Tibial artery (tissue), 4 donors: ENCODE results near the gene ITGB1BP1.

Experiments
- DNase-seq, 2 donors: peaks; one replicate each; pipeline ENCODE4 v3.0.0-alpha.2; 2019
- H3K27ac ChIP-seq, 2 donors: fragments of 200-600 bp; sonication (generic) in 1 of 2; 1 replicate in 1 of 2; 2 replicates in 1 of 2; pipeline ENCODE4 v1.5.1; 2018 to 2019; ENCODE audit warnings: mild to moderate bottlenecking in 1 of 2
- H3K27me3 ChIP-seq, 2 donors: fragments of 200-600 bp; sonication (generic) in 1 of 2; one replicate each; pipeline versions ENCODE4 v1.5.1 to v1.6.0; 2016 to 2019
- H3K36me3 ChIP-seq, 3 donors: fragments of 200-600 bp; sonication (generic) in 2 of 3; one replicate each; pipeline ENCODE4 v1.5.1; 2016 to 2019; ENCODE audit warnings: mild to moderate bottlenecking in 2 of 3
- H3K4me1 ChIP-seq, 4 donors: fragments of 200-600 bp; sonication (generic) in 2 of 4; 1 replicate in 3 of 4; 2 replicates in 1 of 4; pipeline ENCODE4 v1.5.1; 2016 to 2019
- H3K4me3 ChIP-seq, 2 donors: fragments of 200-600 bp; sonication (generic) in 1 of 2; 1 replicate in 1 of 2; 2 replicates in 1 of 2; pipeline ENCODE4 v1.5.1; 2018 to 2019; ENCODE audit warnings: mild to moderate bottlenecking in 2 of 2
- H3K9me3 ChIP-seq, 3 donors: fragments of 200-600 bp; sonication (generic) in 1 of 3; one replicate each; pipeline ENCODE4 v1.5.1; 2016 to 2019
- CTCF ChIP-seq, 2 experiments: fragments of 200-600 bp in 1 of 2; fragments of 450-650 bp in 1 of 2; IDR thresholded peaks; one replicate each; pipeline ENCODE4 v1.5.1; 2017 to 2019; ENCODE audit warnings: antibody characterized with exemption in 2 of 2, mild to moderate bottlenecking in 1 of 2, moderate library complexity in 1 of 2
- intact Hi-C: fragments of 100-400 bp; cut with DNase I; formaldehyde crosslinking; loops from one replicate; pipeline ENCODE4 v1.15.0; 2023; ENCODE audit warnings: low total_unique reads

ITGB1BP1 gene

GRCh38 chr2:9366026-9366425, 57.3 kb downstream of the ITGB1BP1 start:
- H3K27me3 ChIP-seq, result no peaks in the 10 kb centered on the region
- H3K4me1 ChIP-seq, result no peaks in the 10 kb centered on the region
- intact Hi-C loops, result no loop called here
- no peak overlapping the region for H3K27ac ChIP-seq
- H3K4me3 ChIP-seq, result no peak overlapping the region
- no peak for DNase-seq
- no peaks in the 10 kb centered on the region for H3K9me3 ChIP-seq
- peaks cover 19 to 94% (median 73%) of the 10 kb centered on the region in 3 donors for H3K36me3 ChIP-seq
- no peak for TF ChIP-seq CTCF (IDR thresholded peaks at IDR 0.05)

GRCh38 chr2:9365498-9366019, 57.8 kb downstream of the ITGB1BP1 start:
- H3K27ac ChIP-seq, result no peak overlapping the region
- intact Hi-C loops, result no loop called here
- H3K36me3 ChIP-seq, result peaks cover 19 to 90% (median 70%) of the 10 kb centered on the region in 3 donors
- H3K4me1 ChIP-seq, result no peaks in the 10 kb centered on the region
- H3K9me3 ChIP-seq, result no peaks in the 10 kb centered on the region
- no peak for TF ChIP-seq CTCF (IDR thresholded peaks at IDR 0.05)
- H3K4me3 ChIP-seq, result no peak overlapping the region
- no peak for DNase-seq
- H3K27me3 ChIP-seq, result no peaks in the 10 kb centered on the region

GRCh38 chr2:9364791-9365497, 58.4 kb downstream of the ITGB1BP1 start:
- Histone ChIP-seq H3K4me3 (no peak overlapping the region), H3K4me1 (no peaks in the 10 kb centered on the region), H3K36me3 (peaks cover 19 to 89% (median 72%) of the 10 kb centered on the region in 3 donors), H3K27me3 (no peaks in the 10 kb centered on the region), H3K9me3 (no peaks in the 10 kb centered on the region), H3K27ac (no peak overlapping the region)
- no peak for TF ChIP-seq CTCF (IDR thresholded peaks at IDR 0.05)
- DNase-seq, result no peak
- intact Hi-C loops, result no loop called here

- Histone ChIP-seq H3K27ac (no peak overlapping the region), H3K36me3 (peaks cover 25 to 88% (median 78%) of the 10 kb centered on the region in 3 donors), H3K9me3 (no peaks in the 10 kb centered on the region), H3K27me3 (no peaks in the 10 kb centered on the region), H3K4me3 (no peak overlapping the region), H3K4me1 (no peaks in the 10 kb centered on the region)
- DNase-seq, result no peak
- no peak for TF ChIP-seq CTCF (IDR thresholded peaks at IDR 0.05)
- intact Hi-C loops, result no loop called here
These were observed 59.0 kb downstream of the ITGB1BP1 start for GRCh38 chr2:9364373-9364772.

- Histone ChIP-seq H3K4me3 (no peak overlapping the region), H3K27me3 (no peaks in the 10 kb centered on the region), H3K36me3 (peaks cover 37 to 91% (median 77%) of the 10 kb centered on the region in 3 donors), H3K27ac (no peak overlapping the region), H3K9me3 (no peaks in the 10 kb centered on the region), H3K4me1 (no peaks in the 10 kb centered on the region)
- TF ChIP-seq CTCF (IDR thresholded peaks at IDR 0.05), result no peak
- DNase-seq, result no peak
- intact Hi-C loops, result no loop called here
These were observed 62.6 kb downstream of the ITGB1BP1 start for GRCh38 chr2:9360701-9361100.
